ENCODE measurements around the gene SH3GL1.
A peak's percentile ranks its signal among the peaks of the same experiment; 100 is the strongest.

The SH3GL1 gene

GRCh38 chr19:4400135-4400936 lies at the start of gene SH3GL1:
SH3GL1 (minus strand) TSS chr19:4400547; CDS start chr19:4400368, 179 bp downstream.
- DNase-seq, result peak; percentile 68

GRCh38 chr19:4449639-4450028 lies 49.3 kb upstream of the SH3GL1 start:
- DNase-seq, result no peak

- no peak for DNase-seq
Observed at GRCh38 chr19:4449022-4449638, 48.8 kb upstream of the SH3GL1 start.

GRCh38 chr19:4448147-4448985 lies 48.0 kb upstream of the SH3GL1 start:
- DNase-seq, result no peak

- DNase-seq, result no peak
Observed at GRCh38 chr19:4447327-4448146, 47.2 kb upstream of the SH3GL1 start.

- DNase-seq, result no peak
Observed at GRCh38 chr19:4446704-4447200, 46.4 kb upstream of the SH3GL1 start.

- DNase-seq, result no peak
Observed at GRCh38 chr19:4445963-4446703, 45.8 kb upstream of the SH3GL1 start.

- DNase-seq, result no peak
Observed at GRCh38 chr19:4444765-4445741, 44.7 kb upstream of the SH3GL1 start.

GRCh38 chr19:4443966-4444764 lies 43.8 kb upstream of the SH3GL1 start:
- DNase-seq, result no peak

- no peak for DNase-seq
Observed at GRCh38 chr19:4443188-4443587, 42.8 kb upstream of the SH3GL1 start.

- DNase-seq, result no peak
Observed at GRCh38 chr19:4442819-4443146, 42.4 kb upstream of the SH3GL1 start.

GRCh38 chr19:4441994-4442818 lies 41.9 kb upstream of the SH3GL1 start:
- no peak for DNase-seq

- DNase-seq, result no peak
Observed at GRCh38 chr19:4439243-4439642, 38.9 kb upstream of the SH3GL1 start.

GRCh38 chr19:4437103-4437502 lies 36.8 kb upstream of the SH3GL1 start:
- no peak for DNase-seq

- no peak for DNase-seq
Observed at GRCh38 chr19:4436231-4436630, 35.9 kb upstream of the SH3GL1 start.

- DNase-seq, result no peak
Observed at GRCh38 chr19:4434391-4434790, 34.0 kb upstream of the SH3GL1 start.

GRCh38 chr19:4432918-4433506 lies 32.7 kb upstream of the SH3GL1 start:
- no peak for DNase-seq
